ENCODE data around the gene ATOH8. TPM values are rescaled to one million over a fixed set of nuclear protein-coding genes. Genes with fewer than 3 reads are reported as not detected.

Gene ATOH8
- total and polyA plus RNA-seq, 4 donors, result 51.5 to 78.8 (median 62.6) TPM

- Histone ChIP-seq H3K4me1 (ENCODE audit: control insufficient read depth in 1 of 2, insufficient read depth in 2 of 2, low read length in 2 of 2) (no peaks in the 10 kb centered on the region), H3K27ac (ENCODE audit: low read depth in 1 of 2, low read length in 2 of 2) (no peak overlapping the region), H3K9me3 (ENCODE audit: control insufficient read depth, low read length) (no peaks in the 10 kb centered on the region), H3K27me3 (ENCODE audit: control insufficient read depth in 1 of 2, insufficient read depth in 2 of 2, low read length in 1 of 2) (no peaks in the 10 kb centered on the region), H3K4me3 (ENCODE audit: low read length in 2 of 2) (no peak overlapping the region), H3K36me3 (ENCODE audit: control insufficient read depth in 1 of 2, insufficient read depth in 2 of 2, low read length in 1 of 2) (no peaks in the 10 kb centered on the region)
- peak in 1 of 2 donors; percentile 45 for DNase-seq
- 71 to 73% methylated on average over 19 of the region's 19 CpGs for WGBS, 2 donors
- ATAC-seq (ENCODE audit: low FRiP score), result no peak
- intact Hi-C loops (cut with DNase I), result no loop called here
These were observed 4.8 kb downstream of the ATOH8 start for GRCh38 chr2:85758361-85759256.

- H3K36me3 ChIP-seq (ENCODE audit: control insufficient read depth in 1 of 2, insufficient read depth in 2 of 2, low read length in 1 of 2), result peaks cover 0 to 2% of the 10 kb centered on the region in 2 donors
- DNase-seq, result no peak
- H3K27me3 ChIP-seq (ENCODE audit: control insufficient read depth in 1 of 2, insufficient read depth in 2 of 2, low read length in 1 of 2), result no peaks in the 10 kb centered on the region
- intact Hi-C loops (cut with DNase I), result no loop called here
- no peak for ATAC-seq (ENCODE audit: low FRiP score)
- 87 to 88% methylated on average over 5 of the region's 5 CpGs for WGBS, 2 donors
- H3K27ac ChIP-seq (ENCODE audit: low read depth in 1 of 2, low read length in 2 of 2), result no peak overlapping the region
- H3K9me3 ChIP-seq (ENCODE audit: control insufficient read depth, low read length), result no peaks in the 10 kb centered on the region
- no peaks in the 10 kb centered on the region for H3K4me1 ChIP-seq (ENCODE audit: control insufficient read depth in 1 of 2, insufficient read depth in 2 of 2, low read length in 2 of 2)
- H3K4me3 ChIP-seq (ENCODE audit: low read length in 2 of 2), result no peak overlapping the region
These were observed 5.4 kb downstream of the ATOH8 start for GRCh38 chr2:85759257-85759613.

DNA sequence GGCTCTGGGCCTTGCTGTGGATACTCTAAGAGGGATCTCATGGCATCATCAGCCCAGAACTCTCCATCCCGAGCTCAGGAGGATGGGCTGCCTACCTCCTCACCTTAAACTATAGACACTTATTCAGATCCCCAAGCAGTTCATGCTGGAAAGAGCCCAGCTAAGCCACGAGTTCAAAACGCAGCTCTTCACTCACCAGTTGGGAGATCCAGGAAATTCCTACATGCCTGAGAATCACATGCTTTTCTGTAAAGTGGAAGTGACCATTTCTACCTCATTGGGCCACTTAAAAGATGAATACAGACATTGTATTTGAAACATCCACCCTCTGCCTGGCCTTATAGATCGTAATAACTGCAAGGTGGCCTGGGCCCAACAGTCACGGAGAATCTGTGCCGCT is 6.6 kb downstream of the ATOH8 start:
- Histone ChIP-seq H3K27ac (ENCODE audit: low read depth in 1 of 2, low read length in 2 of 2) (peak overlapping the region in 1 of 2 donors; percentile 8), H3K4me3 (ENCODE audit: low read length in 2 of 2) (no peak overlapping the region), H3K9me3 (ENCODE audit: control insufficient read depth, low read length) (no peaks in the 10 kb centered on the region), H3K27me3 (ENCODE audit: control insufficient read depth in 1 of 2, insufficient read depth in 2 of 2, low read length in 1 of 2) (no peaks in the 10 kb centered on the region), H3K36me3 (ENCODE audit: control insufficient read depth in 1 of 2, insufficient read depth in 2 of 2, low read length in 1 of 2) (peaks cover 2 to 9% of the 10 kb centered on the region in 2 donors), H3K4me1 (ENCODE audit: control insufficient read depth in 1 of 2, insufficient read depth in 2 of 2, low read length in 2 of 2) (no peaks in the 10 kb centered on the region)
- WGBS, 2 donors, result 60 to 62% methylated on average over 6 of the region's 6 CpGs
- ATAC-seq (ENCODE audit: low FRiP score), result no peak
- intact Hi-C loops (cut with DNase I), result no loop called here
- peak in 1 of 2 donors; percentile 50 for DNase-seq

- peak overlapping the region in 1 of 2 donors; percentile 14 for H3K27ac ChIP-seq (ENCODE audit: low read depth in 1 of 2, low read length in 2 of 2)
These were observed 7.1 kb downstream of the ATOH8 start for GRCh38 chr2:85760872-85761271.

GRCh38 chr2:85761512-85761944 is 7.7 kb downstream of the ATOH8 start:
- intact Hi-C loops (cut with DNase I), result no loop called here
- Histone ChIP-seq H3K4me1 (ENCODE audit: control insufficient read depth in 1 of 2, insufficient read depth in 2 of 2, low read length in 2 of 2) (no peaks in the 10 kb centered on the region), H3K36me3 (ENCODE audit: control insufficient read depth in 1 of 2, insufficient read depth in 2 of 2, low read length in 1 of 2) (peaks cover 2 to 9% of the 10 kb centered on the region in 2 donors), H3K27ac (ENCODE audit: low read depth in 1 of 2, low read length in 2 of 2) (no peak overlapping the region), H3K27me3 (ENCODE audit: control insufficient read depth in 1 of 2, insufficient read depth in 2 of 2, low read length in 1 of 2) (no peaks in the 10 kb centered on the region), H3K4me3 (ENCODE audit: low read length in 2 of 2) (no peak overlapping the region), H3K9me3 (ENCODE audit: control insufficient read depth, low read length) (no peaks in the 10 kb centered on the region)
- DNase-seq, result no peak
- peak; percentile 5 for ATAC-seq (ENCODE audit: low FRiP score)
- 24 to 33% methylated on average over 3 of the region's 3 CpGs for WGBS, 2 donors

More at GRCh38 chr2:85760872-85761271, 7.1 kb downstream of the ATOH8 start:
- Histone ChIP-seq H3K4me3 (ENCODE audit: low read length in 2 of 2) (no peak overlapping the region), H3K36me3 (ENCODE audit: control insufficient read depth in 1 of 2, insufficient read depth in 2 of 2, low read length in 1 of 2) (peaks cover 2 to 9% of the 10 kb centered on the region in 2 donors), H3K27me3 (ENCODE audit: control insufficient read depth in 1 of 2, insufficient read depth in 2 of 2, low read length in 1 of 2) (no peaks in the 10 kb centered on the region), H3K9me3 (ENCODE audit: control insufficient read depth, low read length) (no peaks in the 10 kb centered on the region), H3K4me1 (ENCODE audit: control insufficient read depth in 1 of 2, insufficient read depth in 2 of 2, low read length in 2 of 2) (no peaks in the 10 kb centered on the region)
- whole genome bisulfite sequencing, 2 donors, result 86 to 87% methylated on average over 7 to 8 of the region's 8 CpGs
- DNase-seq (no peak), ATAC-seq (ENCODE audit: low FRiP score) (no peak)
- intact Hi-C loops (cut with DNase I), result no loop called here

- 80 to 83% methylated on average over 4 of the region's 4 CpGs for WGBS, 2 donors
- Histone ChIP-seq H3K27me3 (ENCODE audit: control insufficient read depth in 1 of 2, insufficient read depth in 2 of 2, low read length in 1 of 2) (no peaks in the 10 kb centered on the region), H3K36me3 (ENCODE audit: control insufficient read depth in 1 of 2, insufficient read depth in 2 of 2, low read length in 1 of 2) (peaks cover 2 to 9% of the 10 kb centered on the region in 2 donors), H3K4me1 (ENCODE audit: control insufficient read depth in 1 of 2, insufficient read depth in 2 of 2, low read length in 2 of 2) (no peaks in the 10 kb centered on the region), H3K9me3 (ENCODE audit: control insufficient read depth, low read length) (no peaks in the 10 kb centered on the region), H3K4me3 (ENCODE audit: low read length in 2 of 2) (no peak overlapping the region), H3K27ac (ENCODE audit: low read depth in 1 of 2, low read length in 2 of 2) (no peak overlapping the region)
- ATAC-seq (ENCODE audit: low FRiP score) (no peak), DNase-seq (no peak)
- intact Hi-C loops (cut with DNase I), result no loop called here
These were observed 8.2 kb downstream of the ATOH8 start for GRCh38 chr2:85761946-85762345.

- Histone ChIP-seq H3K27ac (ENCODE audit: low read depth in 1 of 2, low read length in 2 of 2) (no peak overlapping the region), H3K9me3 (ENCODE audit: control insufficient read depth, low read length) (no peaks in the 10 kb centered on the region), H3K36me3 (ENCODE audit: control insufficient read depth in 1 of 2, insufficient read depth in 2 of 2, low read length in 1 of 2) (peaks cover 2 to 11% of the 10 kb centered on the region in 2 donors), H3K4me1 (ENCODE audit: control insufficient read depth in 1 of 2, insufficient read depth in 2 of 2, low read length in 2 of 2) (peaks cover 0 to 2% of the 10 kb centered on the region in 2 donors), H3K4me3 (ENCODE audit: low read length in 2 of 2) (no peak overlapping the region), H3K27me3 (ENCODE audit: control insufficient read depth in 1 of 2, insufficient read depth in 2 of 2, low read length in 1 of 2) (no peaks in the 10 kb centered on the region)
- 78% methylated on average over 4 of the region's 4 CpGs for WGBS, 2 donors
- intact Hi-C loops (cut with DNase I), result no loop called here
- no peak for DNase-seq
- ATAC-seq (ENCODE audit: low FRiP score), result no peak
These were observed 9.3 kb downstream of the ATOH8 start for GRCh38 chr2:85763132-85763531.

GRCh38 chr2:85763831-85764230 is 10.0 kb downstream of the ATOH8 start:
- Histone ChIP-seq H3K9me3 (ENCODE audit: control insufficient read depth, low read length) (no peaks in the 10 kb centered on the region), H3K36me3 (ENCODE audit: control insufficient read depth in 1 of 2, insufficient read depth in 2 of 2, low read length in 1 of 2) (peaks cover 2 to 13% of the 10 kb centered on the region in 2 donors), H3K27me3 (ENCODE audit: control insufficient read depth in 1 of 2, insufficient read depth in 2 of 2, low read length in 1 of 2) (no peaks in the 10 kb centered on the region), H3K4me3 (ENCODE audit: low read length in 2 of 2) (no peak overlapping the region), H3K27ac (ENCODE audit: low read depth in 1 of 2, low read length in 2 of 2) (no peak overlapping the region), H3K4me1 (ENCODE audit: control insufficient read depth in 1 of 2, insufficient read depth in 2 of 2, low read length in 2 of 2) (peaks cover 0 to 4% of the 10 kb centered on the region in 2 donors)
- no peak for ATAC-seq (ENCODE audit: low FRiP score)
- intact Hi-C loops (cut with DNase I), result no loop called here
- no peak for DNase-seq
- 91 to 92% methylated on average over 16 of the region's 16 CpGs for WGBS, 2 donors
